Hippocampal formation (tissue), 2 donors: Measurements from ENCODE around the gene FXYD4.

ENCODE experiments used
- DNase-seq, 2 donors: peaks; one replicate each; lab custom pipeline; 2025; lab: John Stamatoyannopoulos, UW

FXYD4 gene

GRCh38 chr10:43395571-43396060 lies 24.2 kb downstream of the FXYD4 start:
- DNase-seq, result no peak

- DNase-seq, result peak; percentile 68 to 74
Measured at GRCh38 chr10:43396061-43396927, 24.9 kb downstream of the FXYD4 start.

GRCh38 chr10:43396928-43397624 lies 25.6 kb downstream of the FXYD4 start:
- peak; percentile 46 to 78 for DNase-seq

- DNase-seq, result no peak
Measured at GRCh38 chr10:43398939-43399319, 27.5 kb downstream of the FXYD4 start.

- no peak for DNase-seq
Measured at GRCh38 chr10:43399320-43400310, 28.2 kb downstream of the FXYD4 start.

GRCh38 chr10:43401627-43402026 lies 30.2 kb downstream of the FXYD4 start:
- DNase-seq, result no peak

- DNase-seq, result no peak
Measured at GRCh38 chr10:43402176-43402575, 30.7 kb downstream of the FXYD4 start.

- DNase-seq, result no peak
Measured at GRCh38 chr10:43402880-43403452, 31.5 kb downstream of the FXYD4 start.

- DNase-seq, result no peak
Measured at GRCh38 chr10:43403911-43404703, 32.7 kb downstream of the FXYD4 start.

- DNase-seq, result no peak
Measured at GRCh38 chr10:43404704-43405084, 33.3 kb downstream of the FXYD4 start.

- DNase-seq, result peak in 1 of 2 donors; percentile 11
Measured at GRCh38 chr10:43407148-43407575, 35.7 kb downstream of the FXYD4 start.

GRCh38 chr10:43407576-43408330 lies 36.3 kb downstream of the FXYD4 start:
- DNase-seq, result peak; percentile 41 to 50

- no peak for DNase-seq
Measured at GRCh38 chr10:43408331-43408709, 36.9 kb downstream of the FXYD4 start.

- DNase-seq, result peak; percentile 93 to 94
Measured at GRCh38 chr10:43408710-43409384, 37.4 kb downstream of the FXYD4 start, which contains the start of gene HNRNPF. Gene HNRNPF, minus strand, starts transcription at chr10:43409186. Its CDS starts 21,302 bp downstream, at chr10:43387884.

GRCh38 chr10:43409385-43410109 lies 38.1 kb downstream of the FXYD4 start:
- DNase-seq, result no peak

GRCh38 chr10:43410345-43410744 lies 38.9 kb downstream of the FXYD4 start:
- DNase-seq, result no peak

- DNase-seq, result no peak
Measured at GRCh38 chr10:43411536-43411935, 40.1 kb downstream of the FXYD4 start.

- DNase-seq, result no peak
Measured at GRCh38 chr10:43415544-43415943, 44.1 kb downstream of the FXYD4 start.
